KG1 (cell line): ENCODE measurements around the gene KCNK1.
"Not testable (repeated sequence)": the region's sequence is repeated elsewhere in the genome, so short reads cannot be mapped to it uniquely, and the experiment has no call there.

Experiments
- DNase-seq: peaks from one replicate; lab custom pipeline; 2025; lab: John Stamatoyannopoulos, UW

Gene KCNK1

GRCh38 chr1:233667741-233668140 lies 53.8 kb downstream of the KCNK1 start:
- no peak for DNase-seq

- no peak for DNase-seq
Observed at GRCh38 chr1:233668146-233668724, 54.3 kb downstream of the KCNK1 start.

- no peak for DNase-seq
Observed at GRCh38 chr1:233668725-233669294, 54.9 kb downstream of the KCNK1 start.

- not testable (repeated sequence) for DNase-seq
Observed at GRCh38 chr1:233670363-233670762, 56.5 kb downstream of the KCNK1 start.

- DNase-seq = no peak
Observed at GRCh38 chr1:233671286-233671685, 57.4 kb downstream of the KCNK1 start.

- no peak for DNase-seq
Observed at GRCh38 chr1:233672732-233673131, 58.8 kb downstream of the KCNK1 start.

GRCh38 chr1:233673261-233673946 lies 59.5 kb downstream of the KCNK1 start:
- no peak for DNase-seq

- no peak for DNase-seq
Observed at GRCh38 chr1:233673947-233674431, 60.1 kb downstream of the KCNK1 start.

- no peak for DNase-seq
Observed at GRCh38 chr1:233675446-233675845, 61.5 kb downstream of the KCNK1 start.

GRCh38 chr1:233675893-233676292 lies 62.0 kb downstream of the KCNK1 start:
- no peak for DNase-seq

- DNase-seq = no peak
Observed at GRCh38 chr1:233677690-233678354, 63.9 kb downstream of the KCNK1 start.

GRCh38 chr1:233679030-233679429 lies 65.1 kb downstream of the KCNK1 start:
- DNase-seq = no peak

- DNase-seq = no peak
Observed at GRCh38 chr1:233679591-233680373, 65.9 kb downstream of the KCNK1 start.

GRCh38 chr1:233681285-233681684 lies 67.4 kb downstream of the KCNK1 start:
- no peak for DNase-seq

- DNase-seq = not testable (repeated sequence)
Observed at GRCh38 chr1:233686653-233687052, 72.7 kb downstream of the KCNK1 start.

- no peak for DNase-seq
Observed at GRCh38 chr1:233689017-233689747, 75.3 kb downstream of the KCNK1 start.

GRCh38 chr1:233689748-233690254 lies 75.9 kb downstream of the KCNK1 start:
- no peak for DNase-seq

- DNase-seq = no peak
Observed at GRCh38 chr1:233695901-233696300, 82.0 kb downstream of the KCNK1 start.

GRCh38 chr1:233700338-233700737 lies 86.4 kb downstream of the KCNK1 start:
- no peak for DNase-seq

- DNase-seq = no peak
Observed at GRCh38 chr1:233704170-233704897, 90.4 kb downstream of the KCNK1 start.
